ENCODE measurements around the gene HNRNPAB.

DNA sequence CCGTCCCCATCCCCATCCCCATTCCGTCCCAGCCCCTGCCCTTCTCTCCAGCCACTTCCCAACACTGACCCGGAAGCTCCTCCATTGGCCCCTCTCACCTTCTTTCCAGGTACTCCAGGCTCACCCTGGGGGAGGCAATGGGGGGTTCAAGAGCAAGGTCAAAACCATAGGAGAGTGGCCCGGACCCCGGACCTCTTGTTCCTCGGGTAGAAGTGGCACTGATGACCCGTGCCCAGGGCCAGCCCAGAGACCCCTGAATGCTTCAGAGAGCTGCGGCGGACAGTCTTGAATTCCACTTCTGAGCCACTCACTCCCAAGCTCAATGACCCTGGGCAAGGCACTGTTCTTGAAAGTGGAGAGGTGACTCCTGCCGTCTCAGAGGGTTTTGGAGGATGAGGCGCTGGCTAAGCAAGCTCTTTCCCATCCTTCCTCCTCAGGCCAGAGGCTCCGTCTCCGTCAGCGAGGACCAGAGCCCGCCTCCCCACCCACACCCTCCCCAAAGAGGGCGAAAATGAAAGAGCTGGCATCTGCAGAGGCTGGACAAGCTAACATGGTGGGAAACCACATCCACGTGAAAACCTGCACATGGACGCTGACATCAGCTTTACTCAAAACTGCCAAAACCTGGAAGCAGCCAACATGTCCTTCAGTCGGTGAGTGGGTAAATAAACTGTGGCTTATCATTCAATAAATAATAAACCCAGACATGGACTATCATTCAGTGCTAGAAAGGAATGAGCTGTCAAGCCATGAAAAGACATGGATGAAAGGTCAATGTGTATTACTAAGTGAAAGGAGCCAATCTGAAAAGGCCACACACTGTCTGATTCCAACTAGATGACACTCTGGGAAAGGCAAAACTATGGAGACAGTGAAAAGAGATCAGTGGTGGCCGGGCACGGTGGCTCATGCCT lies 55.5 kb downstream of the HNRNPAB start:
- TF ChIP-seq, protein P1, sequence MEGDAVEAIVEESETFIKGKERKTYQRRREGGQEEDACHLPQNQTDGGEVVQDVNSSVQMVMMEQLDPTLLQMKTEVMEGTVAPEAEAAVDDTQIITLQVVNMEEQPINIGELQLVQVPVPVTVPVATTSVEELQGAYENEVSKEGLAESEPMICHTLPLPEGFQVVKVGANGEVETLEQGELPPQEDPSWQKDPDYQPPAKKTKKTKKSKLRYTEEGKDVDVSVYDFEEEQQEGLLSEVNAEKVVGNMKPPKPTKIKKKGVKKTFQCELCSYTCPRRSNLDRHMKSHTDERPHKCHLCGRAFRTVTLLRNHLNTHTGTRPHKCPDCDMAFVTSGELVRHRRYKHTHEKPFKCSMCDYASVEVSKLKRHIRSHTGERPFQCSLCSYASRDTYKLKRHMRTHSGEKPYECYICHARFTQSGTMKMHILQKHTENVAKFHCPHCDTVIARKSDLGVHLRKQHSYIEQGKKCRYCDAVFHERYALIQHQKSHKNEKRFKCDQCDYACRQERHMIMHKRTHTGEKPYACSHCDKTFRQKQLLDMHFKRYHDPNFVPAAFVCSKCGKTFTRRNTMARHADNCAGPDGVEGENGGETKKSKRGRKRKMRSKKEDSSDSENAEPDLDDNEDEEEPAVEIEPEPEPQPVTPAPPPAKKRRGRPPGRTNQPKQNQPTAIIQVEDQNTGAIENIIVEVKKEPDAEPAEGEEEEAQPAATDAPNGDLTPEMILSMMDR (IDR thresholded peaks at IDR 0.05; ENCODE audit: extremely low read depth in 1 of 2, insufficient read depth in 1 of 2, low read depth in 1 of 2, low read length in 2 of 2): no peak
- no peak for TF ChIP-seq POLR2AphosphoS5 (IDR thresholded peaks at IDR 0.05; ENCODE audit: insufficient read depth, low read depth, low read length)
- no peak for TF ChIP-seq POLR2A (IDR thresholded peaks at IDR 0.05; ENCODE audit: low read depth, low read length)
- no peak for TF ChIP-seq FOS (IDR thresholded peaks at IDR 0.05; ENCODE audit: borderline replicate concordance, insufficient read depth, low read length)
- TF ChIP-seq MYC (IDR thresholded peaks at IDR 0.05; ENCODE audit: low read depth, low read length): no peak
- TF ChIP-seq EZH2 (IDR thresholded peaks at IDR 0.05; ENCODE audit: borderline replicate concordance, low read depth, low read length, severe bottlenecking): no peak
- TF ChIP-seq, protein P2, sequence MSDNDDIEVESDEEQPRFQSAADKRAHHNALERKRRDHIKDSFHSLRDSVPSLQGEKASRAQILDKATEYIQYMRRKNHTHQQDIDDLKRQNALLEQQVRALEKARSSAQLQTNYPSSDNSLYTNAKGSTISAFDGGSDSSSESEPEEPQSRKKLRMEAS (IDR thresholded peaks at IDR 0.05; ENCODE audit: insufficient read depth, insufficient read length): no peak
